Mesenchymal stem cell (in vitro differentiated cells and primary cell): ENCODE data around the gene CLDN18.
A peak's percentile ranks its signal among the peaks of the same experiment; 100 is the strongest.

ENCODE experiments used
- DNase-seq: peaks from one replicate; pipeline ENCODE4 v3.0.0-alpha.2; 2013
- H2AFZ ChIP-seq: one replicate; pipeline ENCODE4 v1.6.1; 2013; ENCODE audit warnings: low read depth, mild to moderate bottlenecking, control low read depth, inconsistent platforms, low read length, moderate library complexity
- H2AK5ac ChIP-seq: 2 replicates; pipeline ENCODE4 v1.6.1; 2013; ENCODE audit warnings: low read length, moderate library complexity, mild to moderate bottlenecking, inconsistent platforms; ENCODE audit not compliant: severe bottlenecking
- H2BK120ac ChIP-seq: one replicate; pipeline ENCODE4 v1.6.1; 2013; ENCODE audit warnings: low read depth, mild to moderate bottlenecking, inconsistent platforms, low read length, moderate library complexity
- H2BK12ac ChIP-seq, 2 experiments: one replicate each; pipeline ENCODE4 v1.6.1; 2013; ENCODE audit warnings: inconsistent platforms in 2 of 2, low read length in 2 of 2, mild to moderate bottlenecking in 2 of 2, moderate library complexity in 2 of 2, control low read depth in 1 of 2
- H2BK15ac ChIP-seq: one replicate; pipeline ENCODE4 v1.6.1; 2013; ENCODE audit warnings: mild to moderate bottlenecking, low read depth, inconsistent platforms; ENCODE audit not compliant: poor library complexity, severe bottlenecking
- H2BK5ac ChIP-seq: 2 replicates; pipeline ENCODE4 v1.6.1; 2013; ENCODE audit warnings: low read depth, mild to moderate bottlenecking, low read length, control low read depth, inconsistent platforms; ENCODE audit not compliant: poor library complexity, severe bottlenecking
- H3K14ac ChIP-seq, 2 experiments: one replicate each; pipeline ENCODE4 v1.6.1; 2013; ENCODE audit warnings: inconsistent platforms in 2 of 2, low read length in 2 of 2, control low read depth in 1 of 2, mild to moderate bottlenecking in 1 of 2, moderate library complexity in 1 of 2
- H3K18ac ChIP-seq, 2 experiments: one replicate each; pipeline ENCODE4 v1.6.1; 2013; ENCODE audit warnings: inconsistent platforms in 2 of 2, low read length in 2 of 2, control low read depth in 1 of 2, low read depth in 1 of 2, mild to moderate bottlenecking in 1 of 2
- H3K23ac ChIP-seq, 2 experiments: one replicate each; pipeline ENCODE4 v1.6.1; 2013; ENCODE audit warnings: inconsistent platforms in 2 of 2, low read length in 2 of 2, mild to moderate bottlenecking in 2 of 2, moderate library complexity in 2 of 2, control low read depth in 1 of 2
- H3K27ac ChIP-seq: 2 replicates; pipeline ENCODE4 v1.5.1; 2013; ENCODE audit warnings: mild to moderate bottlenecking, moderate library complexity, low read length, control low read depth, inconsistent platforms; ENCODE audit not compliant: poor library complexity, severe bottlenecking
- H3K27me3 ChIP-seq, 2 experiments: 2 replicates each; pipeline versions ENCODE4 v1.6.1 to v1.7.0; 2013; ENCODE audit warnings: low read length in 2 of 2, mild to moderate bottlenecking in 2 of 2, moderate library complexity in 2 of 2, control low read depth in 1 of 2, inconsistent platforms in 1 of 2; ENCODE audit not compliant: control insufficient read depth in 1 of 2, insufficient read depth in 1 of 2
- H3K36me3 ChIP-seq, 2 experiments: 2 replicates each; pipeline versions ENCODE4 v1.6.1 to v1.7.0; 2013; ENCODE audit warnings: low read length in 2 of 2, control low read depth in 1 of 2, inconsistent platforms in 1 of 2, low read depth in 1 of 2, mild to moderate bottlenecking in 1 of 2; ENCODE audit not compliant: insufficient read depth in 2 of 2, control insufficient read depth in 1 of 2
- H3K4ac ChIP-seq, 2 experiments: one replicate each; pipeline ENCODE4 v1.6.1; 2013; ENCODE audit warnings: inconsistent platforms in 2 of 2, low read length in 2 of 2, mild to moderate bottlenecking in 2 of 2, moderate library complexity in 2 of 2, control low read depth in 1 of 2, low read depth in 1 of 2
- H3K4me1 ChIP-seq: 2 replicates; pipeline ENCODE4 v1.6.1; 2013; ENCODE audit warnings: low read depth, low read length, control low read depth; ENCODE audit not compliant: control insufficient read depth, insufficient read depth
- H3K4me2 ChIP-seq: 2 replicates; pipeline ENCODE4 v1.6.1; 2013; ENCODE audit warnings: low read length, mild to moderate bottlenecking, inconsistent platforms; ENCODE audit not compliant: poor library complexity, severe bottlenecking
- H3K4me3 ChIP-seq, 2 experiments: 2 replicates each; pipeline versions ENCODE4 v1.5.1 to v1.7.0; 2013; ENCODE audit warnings: low read length in 2 of 2, mild to moderate bottlenecking in 2 of 2, control low read depth in 1 of 2, low read depth in 1 of 2; ENCODE audit not compliant: insufficient read depth in 1 of 2
- H3K79me1 ChIP-seq: replicated peaks from 2 replicates; pipeline ENCODE4 v1.6.1; 2013; ENCODE audit warnings: mild to moderate bottlenecking, control low read depth, low read length, inconsistent platforms; ENCODE audit not compliant: poor library complexity, severe bottlenecking
- H3K9ac ChIP-seq: 2 replicates; pipeline ENCODE4 v1.7.0; 2013; ENCODE audit warnings: mild to moderate bottlenecking, low read length, moderate library complexity
- H3K9me3 ChIP-seq: 2 replicates; pipeline ENCODE4 v1.7.0; 2013; ENCODE audit warnings: mild to moderate bottlenecking, low read length; ENCODE audit not compliant: control insufficient read depth
- H4K8ac ChIP-seq: one replicate; pipeline ENCODE4 v1.6.1; 2013; ENCODE audit warnings: inconsistent platforms, mild to moderate bottlenecking, low read length, moderate library complexity
- H4K91ac ChIP-seq: one replicate; pipeline ENCODE4 v1.6.1; 2013; ENCODE audit warnings: mild to moderate bottlenecking, low read length, inconsistent platforms
- WGBS: methylation state at CpG from one replicate; pipeline ENCODE4 v1.1.7; 2013; ENCODE audit warnings: mixed read lengths; 5-methylcytosine and 5-hydroxymethylcytosine counted together

CLDN18 gene

DNA sequence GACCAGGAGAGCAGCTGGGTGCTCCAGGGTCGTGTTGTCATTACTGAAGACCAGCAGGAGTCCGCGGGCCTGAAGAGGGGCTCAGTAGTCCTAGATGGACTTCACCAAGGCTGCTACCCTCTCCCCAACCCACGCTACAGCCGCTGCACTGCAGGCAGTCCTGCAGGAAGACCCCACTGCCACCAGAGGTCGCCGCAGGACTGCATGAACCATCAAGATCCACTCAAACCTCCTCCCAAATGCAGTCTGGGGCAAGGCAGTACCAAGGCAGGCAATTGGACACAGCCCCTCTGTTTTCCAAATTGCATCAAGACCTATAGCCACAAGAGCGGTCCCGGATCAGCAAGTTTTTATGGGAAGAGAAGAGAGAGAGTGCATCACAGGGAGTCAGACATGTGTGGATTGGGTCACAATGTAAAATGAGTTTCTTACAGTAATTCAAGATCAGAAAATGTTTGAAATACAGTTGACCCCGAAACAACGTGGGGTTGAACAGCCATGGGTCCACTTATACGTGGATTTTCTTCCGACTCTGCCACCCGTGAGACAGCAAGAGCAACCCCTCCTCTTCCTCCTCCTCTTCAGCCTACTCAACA, 58.7 kb downstream of the CLDN18 start:
- Histone ChIP-seq H3K18ac (no peak overlapping the region), H3K14ac (no peak overlapping the region), H3K79me1 (peaks cover 42% of the 10 kb centered on the region), H2AK5ac (no peak overlapping the region), H3K4me3 (no peak overlapping the region), H2BK120ac (no peak overlapping the region), H2BK15ac (no peak overlapping the region), H3K27me3 (no peaks in the 10 kb centered on the region), H3K9ac (no peak overlapping the region), H2AFZ (no peak overlapping the region), H4K91ac (no peak overlapping the region), H4K8ac (no peak overlapping the region), H3K9me3 (no peaks in the 10 kb centered on the region), H3K4me1 (peaks cover 6% of the 10 kb centered on the region), H2BK5ac (no peak overlapping the region), H3K4ac (no peak overlapping the region), H3K27ac (no peak overlapping the region), H3K23ac (no peak overlapping the region), H3K36me3 (peaks cover 72 to 75% of the 10 kb centered on the region in 2 experiments), H2BK12ac (no peak overlapping the region), H3K4me2 (no peak overlapping the region)
- WGBS, result 36% methylated on average over 14 of the region's 14 CpGs
- DNase-seq, result peak; percentile 73

DNA sequence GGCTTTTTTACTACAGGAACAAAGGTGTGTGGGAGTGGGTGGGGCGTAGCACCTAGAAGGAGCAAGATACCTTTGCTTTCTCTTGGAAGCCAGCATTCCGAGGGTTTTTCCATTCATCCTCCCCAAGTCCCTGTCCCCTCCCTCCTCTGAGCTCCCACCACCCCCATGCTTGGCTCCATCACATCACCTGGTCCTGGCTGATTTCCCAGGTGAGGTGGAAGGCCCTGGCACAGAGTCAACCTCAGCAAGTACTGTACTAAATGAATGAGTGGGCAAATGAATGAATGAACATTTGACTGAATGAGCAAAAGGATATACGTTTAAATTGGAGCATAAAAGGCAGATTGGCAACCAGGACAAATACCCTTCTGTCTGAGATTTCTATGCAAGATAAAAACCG, 60.0 kb downstream of the CLDN18 start:
- Histone ChIP-seq H3K27ac (no peak overlapping the region), H3K79me1 (peaks cover 42% of the 10 kb centered on the region), H2AK5ac (no peak overlapping the region), H3K4ac (no peak overlapping the region), H3K4me1 (peaks cover 6% of the 10 kb centered on the region), H4K8ac (no peak overlapping the region), H3K36me3 (peaks cover 60 to 63% of the 10 kb centered on the region in 2 experiments), H3K27me3 (no peaks in the 10 kb centered on the region), H2BK12ac (no peak overlapping the region), H3K18ac (no peak overlapping the region), H3K14ac (no peak overlapping the region), H3K23ac (no peak overlapping the region), H4K91ac (no peak overlapping the region), H3K9ac (no peak overlapping the region), H2AFZ (no peak overlapping the region), H3K4me3 (no peak overlapping the region), H2BK120ac (no peak overlapping the region), H2BK15ac (no peak overlapping the region), H3K4me2 (no peak overlapping the region), H3K9me3 (no peaks in the 10 kb centered on the region), H2BK5ac (no peak overlapping the region)
- DNase-seq, result no peak
- 86% methylated on average over 4 of the region's 4 CpGs for WGBS

DNA sequence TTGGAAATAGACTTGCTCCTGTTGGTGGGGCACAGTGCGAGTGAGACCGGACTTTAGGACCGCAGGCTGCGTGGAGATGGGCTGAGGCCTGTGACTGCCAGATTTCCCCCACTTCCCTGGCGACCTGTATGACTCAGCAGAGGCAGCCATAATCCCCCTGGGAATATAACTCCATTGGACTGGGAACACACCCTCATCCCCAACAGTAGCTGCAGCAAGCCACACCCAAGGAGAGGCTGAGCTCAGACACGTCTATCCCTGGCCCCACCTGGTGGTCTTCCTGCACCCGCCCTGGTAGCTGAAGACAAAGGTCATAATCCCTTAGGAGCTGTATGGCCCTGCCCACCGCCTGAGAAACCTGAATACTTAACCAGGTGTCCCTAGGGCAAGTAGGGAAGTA, 62.8 kb downstream of the CLDN18 start:
- Histone ChIP-seq H2AK5ac (peak overlapping the region; percentile 22), H3K27me3 (no peaks in the 10 kb centered on the region), H2BK120ac (no peak overlapping the region), H3K4ac (no peak overlapping the region), H3K9me3 (no peaks in the 10 kb centered on the region), H4K8ac (no peak overlapping the region), H3K79me1 (peaks cover 49% of the 10 kb centered on the region), H2BK5ac (no peak overlapping the region), H2BK12ac (no peak overlapping the region), H3K4me3 (no peak overlapping the region), H3K18ac (no peak overlapping the region), H3K4me2 (no peak overlapping the region), H3K4me1 (peaks cover 15% of the 10 kb centered on the region), H4K91ac (no peak overlapping the region), H3K14ac (peak overlapping the region in 1 of 2 experiments; percentile 3), H2AFZ (no peak overlapping the region), H3K36me3 (peaks cover 52 to 58% of the 10 kb centered on the region in 2 experiments), H3K9ac (no peak overlapping the region), H2BK15ac (no peak overlapping the region), H3K27ac (no peak overlapping the region), H3K23ac (no peak overlapping the region)
- WGBS, result 72% methylated on average over 8 of the region's 8 CpGs
- DNase-seq, result no peak

DNA sequence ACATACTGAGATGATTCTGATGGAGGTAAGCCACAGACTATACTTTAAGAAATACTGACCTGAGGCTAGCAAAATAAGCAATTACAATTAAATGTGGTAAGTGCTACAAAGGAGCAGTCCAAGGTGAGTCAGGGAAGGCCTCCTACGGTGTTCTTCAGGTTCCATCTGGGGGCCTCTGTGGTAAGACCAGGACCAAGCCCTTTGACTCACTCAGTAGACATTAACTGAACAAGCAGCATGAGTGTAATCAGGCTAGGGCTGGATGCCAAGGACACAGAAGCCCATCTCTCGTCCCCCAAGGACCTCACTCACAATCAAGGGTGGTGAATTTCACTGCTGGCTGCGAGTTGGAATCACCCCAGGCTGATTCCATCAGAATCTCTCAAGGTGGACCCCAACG, 68.1 kb downstream of the CLDN18 start:
- no peak for DNase-seq
- Histone ChIP-seq H2BK120ac (no peak overlapping the region), H3K4me3 (no peak overlapping the region), H3K9me3 (no peaks in the 10 kb centered on the region), H2AFZ (no peak overlapping the region), H3K18ac (no peak overlapping the region), H3K36me3 (peaks cover 18 to 27% of the 10 kb centered on the region in 2 experiments), H3K23ac (no peak overlapping the region), H3K14ac (no peak overlapping the region), H2BK15ac (no peak overlapping the region), H3K79me1 (peaks cover 15% of the 10 kb centered on the region), H3K4me1 (peaks cover 35% of the 10 kb centered on the region), H2BK5ac (no peak overlapping the region), H2BK12ac (no peak overlapping the region), H2AK5ac (peak overlapping the region; percentile 3), H3K9ac (no peak overlapping the region), H3K27me3 (no peaks in the 10 kb centered on the region), H4K8ac (no peak overlapping the region), H3K4ac (no peak overlapping the region), H4K91ac (no peak overlapping the region), H3K4me2 (no peak overlapping the region), H3K27ac (peak overlapping the region; percentile 93)
- 92% methylated on average over 4 of the region's 4 CpGs for WGBS
